GM21528 (cell line): Measurements from ENCODE around the gene OXCT2.
"Not testable (repeated sequence)": the region's sequence is repeated elsewhere in the genome, so short reads cannot be mapped to it uniquely, and the experiment has no call there.

ENCODE experiments used
- ATAC-seq: cut with Tn5 transposase; IDR thresholded peaks from one replicate; pipeline ENCODE4 v1.9.1; 2021; ENCODE audit warnings: mild to moderate bottlenecking, moderate library complexity; ENCODE audit not compliant: unreplicated experiment, low FRiP score

OXCT2 gene

DNA sequence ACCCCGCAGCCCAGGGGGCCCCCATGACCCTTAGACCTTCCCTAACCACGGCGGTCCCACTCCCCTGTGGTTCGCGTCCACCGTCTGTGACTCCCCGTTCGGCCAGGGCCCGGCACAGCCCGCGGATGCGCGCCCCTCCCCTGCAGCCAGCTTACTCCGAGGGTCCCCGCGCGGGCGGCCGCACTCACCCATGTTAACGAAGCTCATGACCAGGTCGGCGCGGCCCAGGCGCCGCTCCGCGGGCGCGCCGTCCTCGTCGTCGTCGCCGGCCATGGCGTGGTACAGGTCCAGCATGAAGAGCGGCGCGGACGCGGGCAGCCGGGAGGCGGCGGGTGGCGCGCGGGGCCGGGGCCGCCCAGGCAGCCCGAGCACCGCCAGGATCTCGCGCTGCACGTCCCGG is 16.8 kb upstream of the OXCT2 start:
- ATAC-seq: not testable (repeated sequence)

DNA sequence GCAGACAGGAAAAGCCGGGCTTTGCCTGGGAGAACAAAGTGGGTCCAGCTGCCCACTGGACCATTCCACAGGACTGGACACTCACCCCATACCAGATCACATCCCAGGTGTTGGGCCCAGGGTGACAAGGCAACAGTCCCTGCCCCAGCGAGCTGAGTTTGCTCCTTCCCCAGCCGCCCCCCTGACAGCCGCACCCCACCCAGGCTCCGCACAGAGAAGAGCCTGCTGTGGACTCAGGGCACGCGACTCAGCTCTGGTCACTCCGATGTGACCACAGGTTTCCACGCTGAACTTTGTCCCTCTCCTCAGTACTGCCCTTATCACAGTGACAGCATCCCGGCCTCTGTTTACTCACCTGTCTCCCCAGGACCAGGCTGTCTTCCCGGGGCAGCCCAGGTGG is 16.3 kb upstream of the OXCT2 start:
- no peak for ATAC-seq

DNA sequence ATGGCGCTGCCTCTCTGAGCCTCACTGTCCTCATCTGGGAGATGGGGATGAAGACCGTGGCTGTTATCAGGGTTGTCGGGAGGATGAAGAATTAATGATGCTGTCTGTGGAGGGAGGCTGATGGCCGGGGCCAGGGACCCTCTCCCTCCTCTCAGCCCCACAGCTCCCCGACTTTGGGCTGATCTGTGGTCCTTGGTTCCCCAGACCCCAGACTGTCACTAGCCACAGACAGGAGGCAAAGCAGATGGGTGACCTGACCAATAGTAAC is 15.9 kb upstream of the OXCT2 start:
- not testable (repeated sequence) for ATAC-seq

DNA sequence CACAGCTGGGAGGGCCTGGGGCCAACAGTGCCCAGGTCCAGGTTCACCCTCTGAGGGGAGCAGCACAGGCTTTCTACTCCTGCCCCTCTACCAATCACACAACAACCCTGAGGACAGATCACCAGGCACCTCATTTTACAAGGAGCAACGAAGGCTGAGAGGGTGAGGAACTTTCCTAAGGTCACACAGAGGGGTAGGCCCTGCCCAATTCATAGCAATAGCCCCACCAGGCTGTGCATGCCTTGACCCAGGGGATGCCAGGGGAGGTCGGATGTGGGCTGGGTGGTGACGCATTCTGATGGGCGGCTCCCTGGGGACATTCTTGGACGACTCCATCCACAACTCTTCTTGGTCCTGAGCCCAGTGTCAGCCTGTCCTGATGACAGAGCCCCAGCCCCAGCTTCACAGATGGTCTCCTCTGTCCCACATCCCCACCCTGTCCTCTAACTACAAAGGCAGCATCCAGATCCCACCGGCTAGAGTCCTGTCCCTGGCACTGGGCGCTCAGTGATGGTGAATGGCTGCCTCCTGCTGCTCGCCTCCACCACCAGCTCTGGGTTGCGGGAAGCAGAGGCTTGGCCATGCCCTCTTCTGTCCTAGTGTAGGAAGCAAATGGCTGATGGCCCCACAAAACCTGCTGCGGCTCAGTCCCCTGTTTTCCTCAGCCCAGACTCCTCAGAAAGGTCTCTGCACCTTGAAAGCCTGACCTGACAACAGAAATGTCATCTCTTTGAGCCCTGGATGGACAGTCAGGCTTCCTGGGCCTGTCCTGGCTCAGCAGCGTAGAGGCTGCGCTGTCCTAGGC is 15.4 kb upstream of the OXCT2 start:
- not testable (repeated sequence) for ATAC-seq

DNA sequence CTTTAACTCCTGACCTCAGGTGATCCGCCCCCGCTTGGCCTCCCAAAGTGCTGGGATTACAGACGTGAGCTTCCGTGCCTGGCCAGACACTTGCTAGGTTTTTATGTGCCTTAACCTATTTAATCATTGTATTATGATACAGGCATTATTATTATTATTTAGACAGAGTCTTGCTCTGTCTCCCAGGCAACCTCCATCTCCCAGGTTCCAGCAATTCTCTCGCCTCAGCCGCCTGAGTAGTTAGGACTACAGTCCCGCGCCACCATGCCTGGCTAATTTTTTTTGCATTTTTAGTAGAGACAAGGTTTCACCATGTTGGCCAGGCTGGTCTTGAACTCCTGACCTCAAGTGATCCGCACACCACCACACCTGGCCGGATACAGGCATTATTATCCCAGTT is 11.5 kb upstream of the OXCT2 start:
- not testable (repeated sequence) for ATAC-seq

DNA sequence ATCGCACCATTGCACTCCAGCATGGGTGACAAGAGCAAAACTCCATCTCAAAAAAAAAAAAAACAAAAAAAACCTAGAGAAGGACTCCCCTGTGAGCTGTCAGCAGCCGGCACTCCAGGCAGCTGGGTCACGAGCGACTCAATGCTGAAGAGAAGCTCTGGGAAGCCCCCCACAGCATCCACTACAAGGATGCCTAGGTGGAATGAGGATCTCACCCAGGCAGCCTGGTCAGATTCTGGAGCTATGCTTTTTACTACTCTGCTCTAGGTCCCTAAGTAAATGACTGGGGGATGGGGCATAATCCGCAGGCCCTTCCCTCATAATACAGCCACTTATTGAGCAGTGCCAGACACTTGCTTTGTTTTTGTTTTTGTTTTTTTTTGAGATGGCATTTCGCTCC is 11.0 kb upstream of the OXCT2 start:
- no peak for ATAC-seq

DNA sequence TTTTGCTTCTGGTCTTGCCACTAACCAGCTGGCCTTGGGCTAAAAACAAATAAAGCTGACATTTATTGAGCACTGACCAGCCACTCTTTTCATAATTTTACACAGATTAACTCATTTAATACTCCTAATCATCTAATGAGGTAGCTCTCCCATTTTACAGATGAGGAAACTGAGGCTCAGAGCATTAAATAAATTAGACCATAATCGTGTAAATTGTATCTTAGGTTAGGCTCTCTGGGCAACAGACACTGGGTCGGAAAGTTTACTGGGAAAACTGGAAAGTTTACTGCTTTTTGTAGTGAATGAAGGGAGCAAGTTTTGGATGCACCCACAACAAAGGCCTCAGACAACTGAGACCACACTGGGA is 10.2 kb upstream of the OXCT2 start:
- no peak for ATAC-seq

DNA sequence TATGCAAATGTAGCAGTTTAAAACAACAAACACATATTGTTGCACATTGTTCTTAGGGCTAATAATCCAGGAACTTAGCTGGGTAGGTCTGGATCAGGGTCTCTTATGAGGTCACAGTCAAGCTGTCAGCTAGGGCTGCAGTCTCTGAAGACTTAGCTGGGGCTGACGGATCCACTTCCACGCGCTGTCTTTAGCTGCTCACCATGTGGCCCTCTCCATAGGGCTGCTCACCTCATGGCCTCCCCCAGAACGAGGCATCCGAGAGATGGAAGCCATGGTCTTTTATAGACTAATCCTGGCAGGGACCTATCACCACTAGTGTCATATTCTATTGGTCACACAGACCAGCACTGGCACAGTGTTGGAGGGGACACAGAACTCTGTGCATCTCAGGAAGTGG is 8.7 kb upstream of the OXCT2 start:
- no peak for ATAC-seq

DNA sequence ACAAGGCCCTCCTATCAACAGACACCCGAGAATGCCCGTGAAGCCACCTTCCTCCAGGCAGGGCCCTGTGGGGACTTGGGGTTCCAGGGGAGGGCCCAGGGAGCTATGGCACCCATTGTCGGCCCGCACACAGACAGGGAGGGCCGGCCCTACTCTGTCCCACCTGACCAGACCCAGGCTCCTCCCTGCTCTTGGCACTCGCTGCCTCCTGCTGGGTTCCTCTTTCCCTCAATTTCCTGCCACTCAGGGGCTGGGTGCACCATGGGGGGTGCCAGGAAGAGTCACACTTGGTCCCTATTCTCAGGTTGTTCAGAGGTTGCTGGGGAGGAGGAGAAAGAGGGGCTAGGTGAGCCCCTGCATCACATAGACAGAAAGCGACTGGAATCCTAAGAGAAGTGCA is 8.0 kb upstream of the OXCT2 start:
- no peak for ATAC-seq

DNA sequence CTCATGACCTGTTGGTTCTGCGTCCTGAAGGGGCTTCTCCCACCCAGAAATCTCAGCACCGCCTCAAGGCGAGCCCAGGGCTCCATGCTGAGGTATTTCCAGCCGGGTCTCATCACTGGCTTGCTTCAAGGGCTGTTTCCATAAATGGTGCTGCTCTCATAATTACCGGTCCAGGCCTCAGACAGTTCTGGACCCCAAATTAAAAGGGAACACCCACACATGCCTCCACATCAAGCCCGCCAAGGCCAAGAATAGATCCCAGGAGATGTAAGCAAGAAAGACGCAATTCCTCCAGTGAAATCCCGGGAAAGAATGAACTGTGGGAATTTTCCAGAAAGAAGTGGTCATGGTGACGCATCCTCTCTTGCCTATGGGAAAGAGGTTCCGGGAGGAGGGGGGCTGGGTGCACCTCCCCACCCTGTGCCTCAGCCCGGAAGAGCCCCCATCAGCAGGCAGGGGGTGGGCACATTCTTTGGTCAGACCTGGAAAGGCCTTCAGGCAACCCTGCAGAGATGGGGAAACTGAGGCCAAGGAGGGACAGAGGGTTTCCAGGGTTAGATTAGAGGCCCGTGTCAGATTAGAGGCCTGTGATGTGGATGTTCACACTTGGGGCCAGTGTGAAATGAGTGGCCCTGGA is 7.4 kb upstream of the OXCT2 start:
- not testable (repeated sequence) for ATAC-seq

DNA sequence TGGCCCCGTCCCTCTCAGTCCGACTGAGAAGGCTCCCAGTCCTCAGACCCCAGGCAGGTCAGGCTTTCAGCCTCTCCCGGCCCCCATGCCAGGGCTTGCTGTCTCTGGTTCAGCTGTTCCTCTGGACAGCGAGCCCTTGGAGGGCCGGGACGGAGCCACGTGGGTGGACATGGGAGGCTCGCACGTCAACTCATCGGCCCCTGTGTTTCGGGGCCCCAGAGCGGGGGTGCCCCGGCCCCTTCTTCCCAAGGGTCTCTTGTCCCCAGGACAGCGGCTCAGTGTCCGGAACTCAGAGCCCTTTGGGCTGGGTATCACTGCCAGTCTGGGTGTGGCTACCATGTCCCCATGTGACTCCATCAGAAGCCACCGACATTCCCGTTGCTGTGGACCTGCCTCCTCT is 6.7 kb upstream of the OXCT2 start:
- not testable (repeated sequence) for ATAC-seq

DNA sequence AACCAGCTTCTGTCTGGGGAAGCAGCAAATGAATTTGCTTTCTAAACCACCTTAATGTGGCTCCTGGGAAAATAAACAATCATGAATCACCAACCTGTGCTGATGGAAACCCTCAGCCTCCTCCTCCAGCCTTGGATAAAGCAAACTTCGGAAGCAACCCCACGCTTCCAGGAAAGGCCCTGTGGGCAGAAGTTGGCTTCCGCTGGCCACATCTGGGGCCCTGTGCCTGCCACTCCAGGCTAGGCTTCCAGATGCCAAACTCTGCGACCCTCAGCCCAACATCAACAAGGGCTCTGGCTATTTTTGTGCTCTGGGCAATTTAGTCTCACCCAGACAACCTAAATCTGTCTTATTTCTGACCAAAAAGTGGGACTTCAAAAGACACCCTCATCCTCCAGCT is 6.2 kb upstream of the OXCT2 start:
- ATAC-seq: no peak

DNA sequence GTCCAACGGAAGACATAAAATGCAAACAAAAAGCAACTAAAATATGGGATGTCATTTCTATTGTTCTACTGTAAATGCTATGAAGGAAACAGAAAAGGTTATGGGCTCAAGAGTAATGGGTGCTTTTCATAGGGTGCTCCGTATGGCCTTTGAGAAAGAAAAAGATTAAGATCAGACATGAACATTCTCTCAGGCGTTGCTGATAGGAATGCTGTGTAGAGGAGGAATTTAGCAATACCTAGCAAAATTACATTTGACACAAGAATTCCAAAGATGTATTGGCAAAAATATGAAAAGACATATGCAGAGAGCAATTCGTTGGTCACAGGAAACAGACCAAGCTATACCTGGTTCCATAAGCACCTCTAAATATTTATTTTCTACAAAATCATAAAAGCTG is 5.7 kb upstream of the OXCT2 start:
- no peak for ATAC-seq

DNA sequence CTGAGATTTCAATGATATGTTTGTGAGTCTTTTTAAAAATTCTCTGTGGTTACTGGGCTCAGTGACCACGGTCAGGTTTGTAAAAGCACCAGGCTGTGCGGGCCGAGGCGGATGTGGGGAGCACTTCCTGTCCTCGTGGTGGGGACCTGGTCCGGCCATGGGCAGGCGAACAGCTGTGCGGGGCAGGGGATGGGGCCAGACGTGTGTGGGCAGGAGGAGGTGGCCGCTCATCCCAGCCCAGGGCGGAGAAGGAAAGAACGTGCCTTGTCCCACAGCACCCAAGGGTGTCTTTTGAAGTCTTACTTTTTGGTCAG is 5.2 kb upstream of the OXCT2 start:
- peak; percentile 47 for ATAC-seq

DNA sequence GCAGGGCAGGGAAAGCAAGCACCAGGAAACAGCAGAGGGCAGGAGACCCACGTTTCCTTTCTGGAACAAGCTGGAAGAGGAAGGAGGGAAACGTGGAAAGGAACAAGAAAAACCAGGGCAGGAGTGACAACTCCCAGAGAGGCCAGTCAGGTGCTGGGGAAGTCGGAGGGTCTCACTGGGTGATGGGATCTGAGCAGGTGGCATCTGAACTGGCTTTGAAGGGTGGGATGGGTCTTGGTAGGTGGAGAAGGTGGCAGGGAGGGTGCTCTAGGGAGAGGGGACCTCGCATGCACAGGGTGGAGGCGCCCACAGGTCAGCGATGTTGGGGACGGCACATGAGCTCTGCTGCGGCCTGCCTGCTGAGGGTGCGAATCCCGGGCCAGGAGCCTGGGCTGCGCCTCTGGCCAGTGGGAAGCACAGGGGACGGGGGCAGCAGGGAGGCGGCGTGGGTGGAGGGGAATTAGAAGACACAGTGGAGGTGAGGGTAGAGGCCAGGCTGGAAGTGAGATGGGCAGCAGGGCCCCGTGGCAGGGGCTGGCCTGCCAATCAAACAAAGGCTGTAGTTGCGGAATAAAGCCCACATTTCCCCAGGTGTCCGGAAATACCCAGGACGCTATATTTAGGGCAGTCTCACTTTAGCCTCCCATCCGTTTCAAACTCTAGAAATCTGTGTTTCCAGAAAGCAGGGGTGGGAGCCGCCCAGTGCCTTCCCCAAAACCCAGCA is 4.7 kb upstream of the OXCT2 start:
- peak; percentile 38 for ATAC-seq

DNA sequence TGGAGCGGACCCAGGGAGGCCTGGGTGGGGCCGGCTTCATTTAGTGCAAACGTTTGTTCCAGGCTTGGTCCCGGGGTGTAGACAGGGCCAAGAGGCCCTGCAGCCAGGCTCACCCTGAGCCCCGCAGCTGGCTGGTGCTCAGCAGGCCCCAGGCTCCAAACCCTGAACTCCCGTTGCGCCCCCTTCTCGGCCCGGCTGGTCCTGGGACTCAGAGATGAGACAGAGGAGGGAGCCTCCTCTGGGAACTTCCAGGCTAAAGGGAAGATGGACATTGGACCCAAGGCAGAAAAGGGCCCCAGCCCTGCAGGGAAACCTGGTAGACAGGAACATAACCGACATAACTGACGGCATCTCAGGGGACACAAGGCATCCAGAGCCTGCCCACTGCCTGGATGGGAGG is 4.0 kb upstream of the OXCT2 start:
- not testable (repeated sequence) for ATAC-seq

DNA sequence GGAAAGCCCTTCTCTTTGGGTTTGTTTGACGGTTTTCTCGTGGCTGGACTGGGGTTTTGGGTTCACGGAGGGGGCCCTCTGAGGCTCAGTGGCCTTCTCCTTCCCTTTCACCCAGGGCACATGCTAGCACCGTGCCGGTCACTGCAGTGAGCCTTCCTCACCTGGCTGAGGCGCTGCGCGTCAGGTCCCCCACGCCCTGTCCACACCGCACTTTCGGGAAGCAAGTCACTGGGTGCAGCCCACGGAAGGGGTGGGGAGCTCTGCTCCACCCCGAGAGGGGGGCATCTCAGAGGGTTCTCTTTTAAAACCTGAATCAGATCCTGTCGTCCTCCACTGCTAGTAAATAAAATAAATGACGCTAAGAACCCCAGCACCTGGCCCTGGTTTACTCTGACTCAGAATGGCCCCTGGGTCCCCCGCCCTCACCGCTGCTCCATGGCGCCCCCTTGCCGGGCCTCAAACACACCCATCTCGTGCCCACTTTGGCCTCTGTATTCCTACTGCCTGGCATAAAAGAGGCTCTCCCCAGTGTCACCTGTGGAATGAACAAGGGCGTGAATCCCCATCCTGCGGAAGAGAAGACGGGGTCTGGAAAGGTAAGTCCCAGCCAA is 2.3 kb upstream of the OXCT2 start:
- ATAC-seq: not testable (repeated sequence)

DNA sequence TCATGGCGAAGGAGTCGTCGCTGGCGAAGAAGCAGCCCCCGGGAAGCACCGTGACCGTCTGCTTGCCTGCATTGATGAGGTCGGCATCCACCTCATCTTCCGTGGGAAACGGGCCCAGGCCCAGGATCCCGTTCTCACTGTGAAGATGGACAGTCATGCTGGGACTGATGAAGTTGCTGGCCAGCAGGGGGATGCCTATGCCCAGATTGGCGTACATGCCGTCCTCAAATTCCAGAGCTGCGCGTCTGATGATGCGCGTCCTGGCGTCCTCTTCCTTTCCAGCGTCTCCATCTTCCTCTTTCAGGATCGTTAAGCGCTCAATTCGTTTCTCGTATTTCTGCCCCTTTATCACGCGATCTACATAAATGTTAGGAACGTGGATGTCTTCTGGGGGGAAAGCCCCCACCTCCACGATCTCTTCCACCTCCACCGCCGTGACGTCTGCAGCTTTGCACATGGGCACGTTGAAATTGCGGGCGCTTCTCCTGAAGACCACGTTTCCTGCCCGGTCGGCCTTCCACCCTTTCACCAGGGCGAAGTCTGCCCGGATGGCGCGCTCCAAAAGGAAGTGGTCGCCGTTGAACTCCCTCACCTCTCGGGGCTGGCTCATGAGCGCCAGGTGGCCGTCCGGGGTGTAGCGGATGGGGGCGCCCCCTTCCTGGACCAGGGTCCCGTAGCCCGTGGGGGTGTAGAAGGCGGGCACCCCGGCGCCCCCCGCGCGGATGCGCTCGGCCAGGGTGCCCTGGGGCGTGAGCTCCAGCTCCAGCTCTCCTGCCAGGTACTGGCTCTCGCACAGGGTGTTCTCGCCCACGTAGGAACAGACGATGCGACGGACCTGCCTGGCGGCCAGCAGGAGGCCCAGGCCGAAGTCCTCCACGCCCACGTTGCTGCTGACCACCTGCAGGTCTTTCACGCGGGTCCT is 787 bp downstream of the OXCT2 start:
- ATAC-seq: not testable (repeated sequence)

DNA sequence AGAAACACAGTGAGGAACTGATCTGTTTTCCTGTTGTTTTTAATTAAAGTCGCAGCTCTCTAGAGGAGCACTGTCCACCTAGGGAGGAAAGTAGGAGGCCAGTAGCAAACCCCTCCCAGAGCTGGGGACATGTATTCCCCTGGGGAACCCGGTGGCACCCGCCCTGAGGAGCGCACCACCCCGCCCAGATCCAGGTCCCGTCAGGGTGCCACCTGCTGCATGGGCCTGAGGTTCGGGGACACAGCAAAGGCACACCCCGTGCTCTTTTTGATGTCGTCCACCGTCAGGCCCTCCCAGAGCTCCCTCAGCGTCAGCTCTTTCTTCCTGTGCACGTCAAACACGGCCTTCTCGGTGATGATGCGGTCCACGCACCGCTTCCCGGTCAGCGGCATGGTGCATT is 1.6 kb downstream of the OXCT2 start:
- not testable (repeated sequence) for ATAC-seq

DNA sequence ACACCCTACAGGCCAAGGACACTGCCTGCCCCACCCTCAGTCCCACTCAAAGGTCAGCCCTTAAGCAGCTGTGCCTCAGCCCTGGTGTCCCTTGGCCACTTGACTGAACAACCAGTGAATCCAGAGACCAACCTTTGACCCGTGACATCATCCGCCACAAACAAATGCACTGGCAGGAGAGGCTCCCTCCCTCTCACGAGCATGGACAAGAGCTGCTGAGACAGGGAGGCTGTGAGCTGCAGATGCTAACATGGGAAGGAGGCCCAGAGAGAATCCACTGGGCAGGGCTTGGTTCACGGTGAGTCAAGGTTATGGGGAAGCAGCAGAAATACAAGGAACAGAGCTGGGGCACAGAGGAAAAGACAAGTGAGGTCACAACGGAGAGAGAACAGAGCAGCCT is 4.7 kb downstream of the OXCT2 start:
- ATAC-seq: not testable (repeated sequence)

DNA sequence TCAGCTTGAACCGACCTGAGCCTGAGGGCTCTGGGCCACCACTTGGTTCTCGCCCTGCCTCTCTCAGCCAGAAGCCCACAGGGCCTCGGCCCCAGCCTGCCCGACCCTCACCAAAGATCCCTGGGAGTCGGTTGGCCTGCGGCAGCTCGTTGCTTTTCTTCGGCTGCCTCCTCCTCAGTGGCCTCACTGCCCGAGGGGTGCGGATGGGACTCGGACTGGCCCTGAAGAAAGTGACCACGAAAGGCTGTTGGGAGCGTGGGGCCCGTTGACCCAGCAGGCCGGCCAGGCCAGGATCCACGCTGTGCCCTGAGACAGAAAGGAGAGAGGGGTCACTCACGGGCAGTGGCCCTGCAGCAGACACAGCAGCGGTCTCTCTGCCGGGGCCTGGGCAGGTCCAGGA is 6.6 kb downstream of the OXCT2 start:
- ATAC-seq: not testable (repeated sequence)
